Measurements from ENCODE around the gene ANKS1B. TPM values are rescaled to one million over a fixed set of nuclear protein-coding genes. Genes with fewer than 3 reads are reported as not detected.

ANKS1B gene
- polyA plus RNA-seq, 3 donors = not detected

DNA sequence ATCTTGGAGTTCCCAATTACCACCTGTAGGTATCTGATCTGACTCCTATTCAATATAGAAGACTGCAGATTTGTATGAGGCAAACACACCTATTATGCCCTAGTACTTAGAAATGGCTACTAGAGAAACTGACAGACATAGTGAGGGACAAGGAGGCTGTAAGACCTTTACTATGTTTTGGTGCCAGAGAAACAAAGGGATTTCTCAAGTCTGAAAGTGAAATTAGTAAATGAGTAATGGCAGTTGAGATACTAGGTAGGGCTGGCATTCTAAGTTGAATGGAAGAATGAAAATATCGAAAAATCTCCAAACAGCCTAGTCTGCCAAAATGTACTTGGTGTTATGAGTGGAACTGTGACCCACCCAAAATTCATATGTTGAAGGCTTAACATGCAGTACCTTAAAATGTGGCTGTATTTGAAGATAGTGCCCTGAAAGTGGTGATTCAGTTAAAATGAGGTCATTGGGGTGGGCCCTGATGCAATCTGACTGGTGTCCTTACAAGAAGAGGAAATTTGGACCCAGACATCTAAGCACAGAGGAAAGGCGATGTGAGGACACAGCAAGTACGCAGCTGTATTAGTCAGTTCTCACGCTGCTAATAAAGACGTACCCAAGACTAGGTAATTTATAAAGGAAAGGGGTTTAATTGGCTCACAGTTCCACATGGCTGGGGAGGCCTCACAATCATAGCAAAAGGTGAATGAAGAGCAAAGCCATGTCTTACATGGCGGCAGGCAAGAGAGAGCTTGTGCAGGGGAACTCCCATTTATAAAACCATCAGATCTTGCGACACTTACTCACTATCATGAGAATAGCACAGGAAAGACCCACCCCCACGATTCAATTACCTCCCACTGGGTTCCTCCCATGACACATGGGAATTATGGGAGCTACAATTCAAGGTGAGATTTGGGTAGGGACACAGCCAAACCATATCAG is 1212.7 kb downstream of the ANKS1B start:
- no peak for DNase-seq
- Histone ChIP-seq H3K79me2 (ENCODE audit: insufficient read depth, low read length) (no peaks in the 10 kb centered on the region), H3K27me3 (ENCODE audit: control insufficient read depth in 2 of 2, insufficient read depth in 2 of 2, low read length in 2 of 2) (no peaks in the 10 kb centered on the region), H3K4me2 (replicated peaks; ENCODE audit: extremely low read depth, low read length, poor library complexity, severe bottlenecking) (no peak overlapping the region), H2AFZ (ENCODE audit: insufficient read depth, low read depth, low read length, poor library complexity, severe bottlenecking) (no peak overlapping the region), H3K9ac (ENCODE audit: insufficient read depth, low read length, poor library complexity, severe bottlenecking) (no peak overlapping the region), H3K36me3 (replicated peaks in 1 of 2; ENCODE audit: control insufficient read depth in 1 of 2, insufficient read depth in 2 of 2, low read length in 2 of 2) (no peaks in the 10 kb centered on the region), H3K4me1 (ENCODE audit: control insufficient read depth in 1 of 2, insufficient read depth in 2 of 2, low read length in 2 of 2) (no peaks in the 10 kb centered on the region), H3K9me3 (replicated peaks in 1 of 2; ENCODE audit: control insufficient read depth in 1 of 2, insufficient read depth in 1 of 2, low read length in 2 of 2) (peaks cover 0 to 4% of the 10 kb centered on the region in 2 donors), H3K27ac (ENCODE audit: low read depth in 1 of 2, low read length in 2 of 2) (no peak overlapping the region), H3K4me3 (replicated peaks in 1 of 3; ENCODE audit: low read depth in 2 of 3, low read length in 3 of 3) (no peak overlapping the region), H4K20me1 (ENCODE audit: insufficient read depth, low read length) (no peaks in the 10 kb centered on the region)
- TF ChIP-seq, protein P1, sequence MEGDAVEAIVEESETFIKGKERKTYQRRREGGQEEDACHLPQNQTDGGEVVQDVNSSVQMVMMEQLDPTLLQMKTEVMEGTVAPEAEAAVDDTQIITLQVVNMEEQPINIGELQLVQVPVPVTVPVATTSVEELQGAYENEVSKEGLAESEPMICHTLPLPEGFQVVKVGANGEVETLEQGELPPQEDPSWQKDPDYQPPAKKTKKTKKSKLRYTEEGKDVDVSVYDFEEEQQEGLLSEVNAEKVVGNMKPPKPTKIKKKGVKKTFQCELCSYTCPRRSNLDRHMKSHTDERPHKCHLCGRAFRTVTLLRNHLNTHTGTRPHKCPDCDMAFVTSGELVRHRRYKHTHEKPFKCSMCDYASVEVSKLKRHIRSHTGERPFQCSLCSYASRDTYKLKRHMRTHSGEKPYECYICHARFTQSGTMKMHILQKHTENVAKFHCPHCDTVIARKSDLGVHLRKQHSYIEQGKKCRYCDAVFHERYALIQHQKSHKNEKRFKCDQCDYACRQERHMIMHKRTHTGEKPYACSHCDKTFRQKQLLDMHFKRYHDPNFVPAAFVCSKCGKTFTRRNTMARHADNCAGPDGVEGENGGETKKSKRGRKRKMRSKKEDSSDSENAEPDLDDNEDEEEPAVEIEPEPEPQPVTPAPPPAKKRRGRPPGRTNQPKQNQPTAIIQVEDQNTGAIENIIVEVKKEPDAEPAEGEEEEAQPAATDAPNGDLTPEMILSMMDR (IDR thresholded peaks at IDR 0.05) = no peak
- H3K27ac Mint-ChIP-seq = no peak overlapping the region
- H3K9me3 Mint-ChIP-seq = peaks cover 0 to 6% (median 2%) of the 10 kb centered on the region in 7 donors
- peak overlapping the region in 1 of 2 donors; percentile 13 for H3K4me3 Mint-ChIP-seq
- no peaks in the 10 kb centered on the region for H3K4me1 Mint-ChIP-seq
- peaks cover 0 to 4% (median 0%) of the 10 kb centered on the region in 3 donors for H3K27me3 Mint-ChIP-seq (ENCODE audit: low read depth in 3 of 3)
- intact Hi-C loops (cut with micrococcal nuclease) = no loop called here
- 88% methylated on average over 7 of the region's 8 CpGs for whole genome bisulfite sequencing (ENCODE audit: insufficient coverage)
- no peaks in the 10 kb centered on the region for H3K36me3 Mint-ChIP-seq

DNA sequence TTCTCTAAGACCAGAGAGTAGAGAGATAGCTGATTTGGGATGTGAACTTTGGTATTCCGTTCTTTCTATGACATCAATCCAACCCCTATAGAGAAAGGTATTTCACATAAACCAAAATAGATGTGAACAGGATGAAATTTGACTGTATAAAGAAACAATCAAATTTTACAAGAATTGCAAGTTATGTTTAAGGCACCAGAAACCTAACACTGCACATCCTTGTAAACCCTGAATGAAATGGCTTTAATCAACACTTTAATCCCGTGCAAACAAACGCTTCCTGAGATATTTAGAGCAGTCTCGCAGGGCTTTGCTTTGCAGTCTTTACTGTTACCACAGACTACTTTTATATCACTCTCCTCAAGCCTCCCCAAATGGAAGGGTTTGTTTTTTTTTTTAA is 1214.5 kb downstream of the ANKS1B start:
- H3K27ac Mint-ChIP-seq = no peak overlapping the region
- DNase-seq = no peak
- Histone ChIP-seq H3K4me2 (replicated peaks; ENCODE audit: extremely low read depth, low read length, poor library complexity, severe bottlenecking) (no peak overlapping the region), H2AFZ (ENCODE audit: insufficient read depth, low read depth, low read length, poor library complexity, severe bottlenecking) (no peak overlapping the region), H3K27ac (ENCODE audit: low read depth in 1 of 2, low read length in 2 of 2) (no peak overlapping the region), H3K36me3 (replicated peaks in 1 of 2; ENCODE audit: control insufficient read depth in 1 of 2, insufficient read depth in 2 of 2, low read length in 2 of 2) (no peaks in the 10 kb centered on the region), H3K4me1 (ENCODE audit: control insufficient read depth in 1 of 2, insufficient read depth in 2 of 2, low read length in 2 of 2) (no peaks in the 10 kb centered on the region), H3K27me3 (ENCODE audit: control insufficient read depth in 2 of 2, insufficient read depth in 2 of 2, low read length in 2 of 2) (no peaks in the 10 kb centered on the region), H3K4me3 (replicated peaks in 1 of 3; ENCODE audit: low read depth in 2 of 3, low read length in 3 of 3) (no peak overlapping the region), H3K9ac (ENCODE audit: insufficient read depth, low read length, poor library complexity, severe bottlenecking) (no peak overlapping the region), H3K9me3 (replicated peaks in 1 of 2; ENCODE audit: control insufficient read depth in 1 of 2, insufficient read depth in 1 of 2, low read length in 2 of 2) (peaks cover 0 to 4% of the 10 kb centered on the region in 2 donors), H4K20me1 (ENCODE audit: insufficient read depth, low read length) (no peaks in the 10 kb centered on the region), H3K79me2 (ENCODE audit: insufficient read depth, low read length) (no peaks in the 10 kb centered on the region)
- no peak overlapping the region for H3K4me3 Mint-ChIP-seq
- intact Hi-C loops (cut with micrococcal nuclease) = no loop called here
- H3K27me3 Mint-ChIP-seq (ENCODE audit: low read depth in 3 of 3) = peaks cover 0 to 5% (median 0%) of the 10 kb centered on the region in 3 donors
- no peaks in the 10 kb centered on the region for H3K36me3 Mint-ChIP-seq
- TF ChIP-seq, protein P1 (IDR thresholded peaks at IDR 0.05) = no peak
- WGBS (ENCODE audit: insufficient coverage) = no CpG with 5 or more reads among the region's 4 CpGs
- peaks cover 0 to 6% (median 2%) of the 10 kb centered on the region in 7 donors for H3K9me3 Mint-ChIP-seq
- H3K4me1 Mint-ChIP-seq = no peaks in the 10 kb centered on the region

Data from CD14-positive monocyte (primary cell).